ENCODE data around the gene GTF2A2.
"Not testable (repeated sequence)": the region's sequence is repeated elsewhere in the genome, so short reads cannot be mapped to it uniquely, and the experiment has no call there.

The GTF2A2 gene

GRCh38 chr15:59668556-59668955 lies 11.2 kb upstream of the GTF2A2 start:
- no peak for DNase-seq

GRCh38 chr15:59662260-59662659 lies 4.9 kb upstream of the GTF2A2 start:
- no peak for DNase-seq

GRCh38 chr15:59659366-59659765 lies 2.1 kb upstream of the GTF2A2 start:
- no peak for DNase-seq

- no peak for DNase-seq
These were observed 365 bp upstream of the GTF2A2 start for GRCh38 chr15:59657635-59658125.

GRCh38 chr15:59654046-59654445 lies 3.3 kb downstream of the GTF2A2 start:
- DNase-seq, result no peak

GRCh38 chr15:59649603-59650002 lies 7.7 kb downstream of the GTF2A2 start:
- no peak for DNase-seq

- DNase-seq, result no peak
These were observed 10.2 kb downstream of the GTF2A2 start for GRCh38 chr15:59647085-59647484.

GRCh38 chr15:59646277-59646676 lies 11.0 kb downstream of the GTF2A2 start:
- DNase-seq, result no peak

- DNase-seq, result not testable (repeated sequence)
These were observed 11.5 kb downstream of the GTF2A2 start for GRCh38 chr15:59645812-59646211.

- DNase-seq, result no peak
These were observed 12.6 kb downstream of the GTF2A2 start for GRCh38 chr15:59644756-59645155.

- DNase-seq, result no peak
These were observed 15.0 kb downstream of the GTF2A2 start for GRCh38 chr15:59642351-59642750.

GRCh38 chr15:59637507-59637906 lies 19.8 kb downstream of the GTF2A2 start:
- DNase-seq, result not testable (repeated sequence)

- DNase-seq, result no peak
These were observed 21.1 kb downstream of the GTF2A2 start for GRCh38 chr15:59636184-59636583.

- DNase-seq, result no peak
These were observed 24.6 kb downstream of the GTF2A2 start for GRCh38 chr15:59632714-59633113.

GRCh38 chr15:59622289-59622688 lies 35.0 kb downstream of the GTF2A2 start:
- DNase-seq, result no peak

GRCh38 chr15:59618406-59618805 lies 38.9 kb downstream of the GTF2A2 start:
- no peak for DNase-seq

- DNase-seq, result no peak
These were observed 40.9 kb downstream of the GTF2A2 start for GRCh38 chr15:59616379-59616778.

GRCh38 chr15:59615661-59616060 lies 41.7 kb downstream of the GTF2A2 start:
- no peak for DNase-seq

GRCh38 chr15:59614153-59614552 lies 43.2 kb downstream of the GTF2A2 start:
- DNase-seq, result no peak

GRCh38 chr15:59611276-59612260 lies 45.7 kb downstream of the GTF2A2 start, which contains the start of gene GCNT3:
GCNT3 (plus strand) TSS chr15:59611783; CDS start chr15:59618239, 6,456 bp downstream.
- no peak for DNase-seq

- no peak for DNase-seq
These were observed 47.3 kb downstream of the GTF2A2 start for GRCh38 chr15:59609730-59610712.

GRCh38 chr15:59605994-59606393 lies 51.3 kb downstream of the GTF2A2 start:
- DNase-seq, result no peak

GRCh38 chr15:59598461-59598860 lies 58.9 kb downstream of the GTF2A2 start:
- DNase-seq, result no peak
